ENCODE data around the gene CNTN6. TPM values are rescaled to one million over a fixed set of nuclear protein-coding genes. Genes with fewer than 3 reads are reported as not detected.
A peak's percentile ranks its signal among the peaks of the same experiment; 100 is the strongest.

Gene CNTN6
- total RNA-seq, 1 donor from 2014 or later = 0.25 TPM

DNA sequence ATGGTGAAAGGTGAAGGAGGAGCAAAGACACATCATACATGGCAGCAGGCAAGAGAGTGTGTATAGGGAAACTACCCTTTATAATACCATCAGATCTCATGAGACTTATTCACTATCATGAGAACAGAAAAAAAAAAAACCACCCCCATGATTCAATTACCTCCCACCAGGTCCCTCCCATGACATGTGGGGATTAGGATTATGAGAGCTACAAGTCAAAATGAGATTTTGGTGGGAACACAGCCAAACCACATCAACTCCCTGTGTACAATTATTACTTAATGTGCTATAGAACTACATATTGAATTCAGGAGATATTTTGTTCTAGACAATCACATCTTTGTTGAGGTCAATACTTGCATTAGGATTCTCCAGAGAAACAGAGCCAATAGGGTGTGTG, 313.4 kb downstream of the CNTN6 start:
- DNase-seq (ENCODE audit: low read depth) = no peak

DNA sequence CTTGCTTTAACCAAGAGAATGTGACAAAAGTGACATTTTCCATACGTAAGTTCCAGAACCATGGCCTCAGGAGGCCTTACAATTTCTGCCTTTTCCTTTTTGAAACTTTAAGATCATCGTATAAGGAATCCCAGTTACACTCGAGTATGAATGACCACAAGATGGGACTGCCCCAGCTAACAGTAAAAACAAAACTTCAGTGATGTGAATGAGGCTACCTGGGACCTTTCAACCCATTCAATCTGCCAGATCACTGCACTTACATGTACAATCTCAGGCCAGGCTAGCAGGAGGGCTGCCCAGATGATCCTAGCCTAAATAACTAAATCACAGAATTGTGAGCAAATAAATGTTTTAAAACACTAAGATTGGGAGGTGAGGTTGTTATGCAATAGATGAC, 328.8 kb downstream of the CNTN6 start:
- DNase-seq (ENCODE audit: low read depth) = no peak

DNA sequence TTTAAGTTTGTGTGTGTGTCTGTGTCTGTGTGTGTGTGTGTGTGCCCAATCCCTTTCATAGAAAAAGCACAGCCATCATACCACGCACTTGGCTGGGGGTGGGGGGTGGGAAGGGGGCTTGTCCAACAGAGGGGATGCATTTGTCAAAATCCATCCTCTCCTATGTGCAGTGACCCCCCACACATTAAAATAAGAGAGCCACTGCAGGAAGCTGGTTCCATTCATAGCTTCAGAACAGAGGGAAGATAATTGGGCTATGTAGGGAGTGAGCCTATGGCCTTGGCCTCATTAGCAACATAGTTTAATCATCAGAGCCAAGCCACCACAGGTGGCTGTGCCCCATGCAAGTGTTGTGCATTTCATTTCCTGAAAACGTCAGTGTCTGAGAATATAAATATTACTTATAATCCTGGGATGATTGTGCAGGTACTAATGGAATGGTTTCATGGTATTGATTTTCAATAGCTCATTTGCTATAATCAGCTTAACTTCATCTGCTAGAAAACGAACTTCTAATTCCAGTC, 330.8 kb downstream of the CNTN6 start:
- DNase-seq (ENCODE audit: low read depth) = no peak

DNA sequence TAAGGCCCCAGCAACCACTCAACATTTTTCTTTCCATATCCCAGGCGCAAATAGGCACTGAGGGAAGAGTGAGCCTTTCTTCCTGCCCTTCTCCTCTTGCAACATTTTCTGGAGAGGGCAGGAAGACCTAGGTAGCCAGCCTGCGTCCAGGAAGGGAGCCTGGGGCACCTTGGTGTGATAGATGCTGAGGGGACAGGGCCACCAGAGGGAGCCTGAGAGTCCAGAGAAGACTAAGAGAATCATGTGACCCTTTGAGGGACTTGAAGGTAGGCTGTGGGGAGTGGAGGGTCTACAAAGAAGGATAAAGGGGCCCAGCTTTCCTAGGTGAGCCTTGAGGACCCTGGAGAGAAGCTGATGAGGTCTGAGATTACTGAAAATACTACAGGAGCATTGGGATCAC, 346.6 kb downstream of the CNTN6 start:
- no peak for DNase-seq (ENCODE audit: low read depth)

DNA sequence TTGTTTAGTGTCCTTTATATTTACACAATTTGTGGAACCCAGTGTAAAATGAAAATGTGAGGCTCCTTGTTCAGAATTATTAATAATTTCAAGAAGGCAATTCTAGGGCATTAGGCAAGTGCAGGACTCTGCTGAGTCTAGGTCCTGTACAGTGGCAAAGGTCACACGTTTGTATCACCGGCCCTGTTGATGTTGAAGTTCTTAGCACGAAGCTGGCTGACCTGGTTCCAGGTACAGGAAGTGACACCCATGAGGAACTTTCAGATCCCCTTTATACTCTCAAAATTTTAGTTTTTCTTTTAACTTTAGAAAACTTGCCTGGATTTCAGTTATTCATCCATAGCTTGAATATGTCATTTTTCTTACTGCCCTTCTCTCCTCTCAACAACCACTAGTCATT, 349.4 kb downstream of the CNTN6 start:
- no peak for DNase-seq (ENCODE audit: low read depth)

DNA sequence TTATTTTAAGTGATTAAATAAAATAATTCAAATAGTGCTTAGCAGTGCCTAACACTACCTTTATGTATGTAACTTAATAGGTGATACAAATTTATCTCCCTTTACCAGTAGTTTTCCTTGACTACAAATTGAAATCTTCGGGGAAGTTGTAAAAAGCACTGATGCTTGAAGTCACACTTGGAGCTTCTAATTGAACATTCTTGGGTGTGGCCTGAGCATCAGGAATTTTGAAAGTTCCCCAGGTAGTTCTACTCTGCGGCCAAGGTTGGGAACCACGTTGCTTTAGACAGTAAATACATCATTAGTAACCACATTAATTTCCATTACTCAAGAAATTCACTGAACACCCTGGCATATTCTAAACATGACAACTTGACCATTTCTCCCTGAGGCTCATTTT, 351.4 kb downstream of the CNTN6 start:
- DNase-seq (ENCODE audit: low read depth) = peak; percentile 75

DNA sequence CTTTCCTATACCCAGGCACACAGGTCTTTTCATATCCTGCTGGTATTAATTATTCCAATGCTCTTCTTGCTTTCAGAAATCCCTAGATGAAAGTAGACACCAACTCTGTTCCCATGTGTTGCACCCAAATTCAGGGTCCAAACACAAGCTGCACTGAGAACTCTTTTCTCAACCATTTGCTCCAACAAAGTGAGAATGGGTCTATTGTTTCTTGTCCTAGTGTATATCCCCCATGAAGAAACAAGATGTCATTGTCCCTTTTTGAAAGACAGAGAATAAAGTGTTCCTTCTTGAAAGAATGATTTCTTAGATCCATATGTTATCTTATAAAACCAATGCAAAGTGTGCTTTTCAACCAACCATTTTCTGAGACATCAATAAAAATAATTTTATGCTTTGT, 353.7 kb downstream of the CNTN6 start:
- DNase-seq (ENCODE audit: low read depth) = no peak

DNA sequence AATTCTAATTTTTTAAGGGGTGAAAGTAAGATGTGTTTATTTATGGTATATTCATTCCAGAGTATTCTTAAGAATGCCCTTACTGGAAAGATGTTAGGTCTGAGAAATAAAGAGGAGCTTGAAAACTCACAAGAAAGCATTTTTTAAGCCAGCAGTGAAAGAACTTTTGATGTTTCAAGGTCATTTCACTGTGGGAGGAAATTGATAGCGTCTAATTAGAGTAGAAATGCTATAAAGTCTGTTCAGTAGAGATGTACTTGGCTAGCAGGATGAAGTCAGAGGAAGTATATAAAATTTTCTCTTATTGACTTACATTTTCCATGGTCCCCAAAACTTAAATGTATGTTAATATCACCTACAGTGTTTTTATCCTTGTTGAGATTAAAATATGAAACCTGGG, 354.6 kb downstream of the CNTN6 start:
- DNase-seq (ENCODE audit: low read depth) = no peak

DNA sequence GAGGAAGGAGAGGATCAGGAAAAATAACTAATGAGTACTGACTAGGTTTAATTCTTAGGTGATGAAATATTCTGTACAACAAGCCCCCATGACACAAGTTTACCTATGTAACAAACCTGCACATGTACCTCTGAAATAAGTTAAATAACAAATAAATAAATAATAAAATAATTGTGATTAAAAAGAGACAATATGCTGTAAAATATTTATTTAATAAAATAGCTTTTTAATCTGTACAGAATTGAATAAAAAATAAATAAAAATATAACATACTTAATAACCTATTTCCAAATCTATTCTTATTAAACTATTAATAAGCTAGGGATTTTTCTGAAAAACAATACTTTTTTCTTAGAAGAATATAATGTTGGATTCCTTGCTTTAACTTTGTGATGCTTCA, 355.6 kb downstream of the CNTN6 start:
- DNase-seq (ENCODE audit: low read depth) = no peak

All from renal cortical epithelial cell (primary cell).